ENCODE measurements around the gene POLR3E.

The POLR3E gene

GRCh38 chr16:22270525-22270924, 26.7 kb upstream of the POLR3E start:
- no peak overlapping the region for H2BK120ac ChIP-seq (ENCODE audit: low read depth, low read length)
- H2BK15ac ChIP-seq (ENCODE audit: low read length), result no peak overlapping the region
- no peaks in the 10 kb centered on the region for H3K79me1 ChIP-seq (ENCODE audit: low read depth, low read length)
- H3K27ac ChIP-seq (replicated peaks; ENCODE audit: low read length), result no peak overlapping the region
- peaks cover 0 to 2% of the 10 kb centered on the region in 2 donors for H3K9me3 ChIP-seq (replicated peaks in 1 of 2; ENCODE audit: control insufficient read depth in 2 of 2, insufficient read depth in 1 of 2, low read depth in 1 of 2, low read length in 2 of 2)
- H3K9ac ChIP-seq (ENCODE audit: low read depth, low read length, poor library complexity), result no peak overlapping the region
- no peak overlapping the region for H3K14ac ChIP-seq (ENCODE audit: low read length)
- H3K4me1 ChIP-seq (ENCODE audit: control insufficient read depth in 2 of 2, insufficient read depth in 1 of 2, low read depth in 1 of 2, low read length in 2 of 2), result no peaks in the 10 kb centered on the region
- H4K91ac ChIP-seq (ENCODE audit: low read depth, low read length, poor library complexity), result no peak overlapping the region
- no peak overlapping the region for H4K8ac ChIP-seq (ENCODE audit: low read depth, low read length)
- no peak overlapping the region for H2AK5ac ChIP-seq (ENCODE audit: low read depth, low read length)
- no peak for DNase-seq (ENCODE audit: low spot score)
- peaks cover 9 to 28% of the 10 kb centered on the region in 2 donors for H3K36me3 ChIP-seq (replicated peaks in 1 of 2; ENCODE audit: control insufficient read depth in 2 of 2, insufficient read depth in 2 of 2, low read length in 2 of 2)
- H3K27me3 ChIP-seq (ENCODE audit: control insufficient read depth in 3 of 3, insufficient read depth in 3 of 3, low read depth in 1 of 3, low read length in 3 of 3), result no peaks in the 10 kb centered on the region
- WGBS, 2 donors (ENCODE audit: extremely low coverage in 2 of 2, insufficient read length in 2 of 2, insufficient replicate concordance in 1 of 2), result no CpG with 5 or more reads among the region's 3 CpGs
- no peak overlapping the region for H2AFZ ChIP-seq (ENCODE audit: low read length)
- no peak overlapping the region for H3K4ac ChIP-seq (ENCODE audit: low read length)
- H3K4me2 ChIP-seq (ENCODE audit: insufficient read depth, low read length, poor library complexity, severe bottlenecking), result no peak overlapping the region
- no peak overlapping the region for H3K18ac ChIP-seq (ENCODE audit: low read length)
- H2BK5ac ChIP-seq (ENCODE audit: low read length), result no peak overlapping the region
- H3K4me3 ChIP-seq (ENCODE audit: low read length in 2 of 2), result no peak overlapping the region
- no peak overlapping the region for H2BK12ac ChIP-seq (ENCODE audit: low read length)
- no peak overlapping the region for H3K23ac ChIP-seq (ENCODE audit: low read depth, low read length, poor library complexity)

- Histone ChIP-seq H3K23ac (ENCODE audit: low read depth, low read length, poor library complexity) (no peak overlapping the region), H2BK120ac (ENCODE audit: low read depth, low read length) (no peak overlapping the region), H3K27me3 (ENCODE audit: control insufficient read depth in 3 of 3, insufficient read depth in 3 of 3, low read depth in 1 of 3, low read length in 3 of 3) (no peaks in the 10 kb centered on the region), H4K91ac (ENCODE audit: low read depth, low read length, poor library complexity) (no peak overlapping the region), H2AFZ (ENCODE audit: low read length) (no peak overlapping the region), H3K14ac (ENCODE audit: low read length) (no peak overlapping the region), H2BK5ac (ENCODE audit: low read length) (no peak overlapping the region), H2BK12ac (ENCODE audit: low read length) (no peak overlapping the region), H4K8ac (ENCODE audit: low read depth, low read length) (no peak overlapping the region), H3K18ac (ENCODE audit: low read length) (no peak overlapping the region), H3K4me2 (ENCODE audit: insufficient read depth, low read length, poor library complexity, severe bottlenecking) (no peak overlapping the region), H3K27ac (replicated peaks; ENCODE audit: low read length) (no peak overlapping the region), H2AK5ac (ENCODE audit: low read depth, low read length) (no peak overlapping the region), H3K4ac (ENCODE audit: low read length) (no peak overlapping the region), H2BK15ac (ENCODE audit: low read length) (no peak overlapping the region), H3K36me3 (replicated peaks in 1 of 2; ENCODE audit: control insufficient read depth in 2 of 2, insufficient read depth in 2 of 2, low read length in 2 of 2) (peaks cover 7 to 19% of the 10 kb centered on the region in 2 donors), H3K9me3 (replicated peaks in 1 of 2; ENCODE audit: control insufficient read depth in 2 of 2, insufficient read depth in 1 of 2, low read depth in 1 of 2, low read length in 2 of 2) (no peaks in the 10 kb centered on the region), H3K79me1 (ENCODE audit: low read depth, low read length) (no peaks in the 10 kb centered on the region), H3K4me3 (ENCODE audit: low read length in 2 of 2) (no peak overlapping the region), H3K4me1 (ENCODE audit: control insufficient read depth in 2 of 2, insufficient read depth in 1 of 2, low read depth in 1 of 2, low read length in 2 of 2) (no peaks in the 10 kb centered on the region), H3K9ac (ENCODE audit: low read depth, low read length, poor library complexity) (no peak overlapping the region)
- DNase-seq (ENCODE audit: low spot score), result no peak
- no CpG with 5 or more reads among the region's 8 CpGs for WGBS, 2 donors (ENCODE audit: extremely low coverage in 2 of 2, insufficient read length in 2 of 2, insufficient replicate concordance in 1 of 2)
Observed at GRCh38 chr16:22272870-22273650, 24.1 kb upstream of the POLR3E start.

GRCh38 chr16:22274916-22275315, 22.3 kb upstream of the POLR3E start:
- Histone ChIP-seq H2AFZ (ENCODE audit: low read length) (no peak overlapping the region), H4K91ac (ENCODE audit: low read depth, low read length, poor library complexity) (no peak overlapping the region), H3K79me1 (ENCODE audit: low read depth, low read length) (no peaks in the 10 kb centered on the region), H3K27me3 (ENCODE audit: control insufficient read depth in 3 of 3, insufficient read depth in 3 of 3, low read depth in 1 of 3, low read length in 3 of 3) (no peaks in the 10 kb centered on the region), H2BK120ac (ENCODE audit: low read depth, low read length) (no peak overlapping the region), H3K4ac (ENCODE audit: low read length) (no peak overlapping the region), H4K8ac (ENCODE audit: low read depth, low read length) (no peak overlapping the region), H2BK15ac (ENCODE audit: low read length) (no peak overlapping the region), H3K23ac (ENCODE audit: low read depth, low read length, poor library complexity) (no peak overlapping the region), H3K4me1 (ENCODE audit: control insufficient read depth in 2 of 2, insufficient read depth in 1 of 2, low read depth in 1 of 2, low read length in 2 of 2) (no peaks in the 10 kb centered on the region), H3K27ac (replicated peaks; ENCODE audit: low read length) (no peak overlapping the region), H2AK5ac (ENCODE audit: low read depth, low read length) (no peak overlapping the region), H3K14ac (ENCODE audit: low read length) (no peak overlapping the region), H3K18ac (ENCODE audit: low read length) (no peak overlapping the region), H3K9me3 (replicated peaks in 1 of 2; ENCODE audit: control insufficient read depth in 2 of 2, insufficient read depth in 1 of 2, low read depth in 1 of 2, low read length in 2 of 2) (no peaks in the 10 kb centered on the region), H3K4me3 (ENCODE audit: low read length in 2 of 2) (no peak overlapping the region), H3K9ac (ENCODE audit: low read depth, low read length, poor library complexity) (no peak overlapping the region), H2BK5ac (ENCODE audit: low read length) (no peak overlapping the region), H3K4me2 (ENCODE audit: insufficient read depth, low read length, poor library complexity, severe bottlenecking) (no peak overlapping the region), H2BK12ac (ENCODE audit: low read length) (no peak overlapping the region), H3K36me3 (replicated peaks in 1 of 2; ENCODE audit: control insufficient read depth in 2 of 2, insufficient read depth in 2 of 2, low read length in 2 of 2) (peaks cover 5 to 20% of the 10 kb centered on the region in 2 donors)
- DNase-seq (ENCODE audit: low spot score), result no peak
- no CpG with 5 or more reads among the region's 1 CpG for WGBS, 2 donors (ENCODE audit: extremely low coverage in 2 of 2, insufficient read length in 2 of 2, insufficient replicate concordance in 1 of 2)

GRCh38 chr16:22278441-22279230, 18.6 kb upstream of the POLR3E start:
- H2BK5ac ChIP-seq (ENCODE audit: low read length), result peak overlapping the region; percentile 75
- H3K79me1 ChIP-seq (ENCODE audit: low read depth, low read length), result no peaks in the 10 kb centered on the region
- H3K36me3 ChIP-seq (replicated peaks in 1 of 2; ENCODE audit: control insufficient read depth in 2 of 2, insufficient read depth in 2 of 2, low read length in 2 of 2), result peaks cover 7 to 32% of the 10 kb centered on the region in 2 donors
- H3K4me3 ChIP-seq (ENCODE audit: low read length in 2 of 2), result peak overlapping the region in 1 of 2 donors; percentile 37
- H2AK5ac ChIP-seq (ENCODE audit: low read depth, low read length), result peak overlapping the region; percentile 70
- no peak overlapping the region for H2AFZ ChIP-seq (ENCODE audit: low read length)
- peak overlapping the region; percentile 31 for H3K23ac ChIP-seq (ENCODE audit: low read depth, low read length, poor library complexity)
- H3K14ac ChIP-seq (ENCODE audit: low read length), result peak overlapping the region; percentile 8
- peaks cover 0 to 1% of the 10 kb centered on the region in 2 donors for H3K9me3 ChIP-seq (replicated peaks in 1 of 2; ENCODE audit: control insufficient read depth in 2 of 2, insufficient read depth in 1 of 2, low read depth in 1 of 2, low read length in 2 of 2)
- H2BK15ac ChIP-seq (ENCODE audit: low read length), result no peak overlapping the region
- no peak overlapping the region for H2BK120ac ChIP-seq (ENCODE audit: low read depth, low read length)
- H3K4me1 ChIP-seq (ENCODE audit: control insufficient read depth in 2 of 2, insufficient read depth in 1 of 2, low read depth in 1 of 2, low read length in 2 of 2), result no peaks in the 10 kb centered on the region
- no peak overlapping the region for H4K91ac ChIP-seq (ENCODE audit: low read depth, low read length, poor library complexity)
- no peak overlapping the region for H3K18ac ChIP-seq (ENCODE audit: low read length)
- H2BK12ac ChIP-seq (ENCODE audit: low read length), result no peak overlapping the region
- H3K9ac ChIP-seq (ENCODE audit: low read depth, low read length, poor library complexity), result no peak overlapping the region
- no CpG with 5 or more reads among the region's 16 CpGs for WGBS, 2 donors (ENCODE audit: extremely low coverage in 2 of 2, insufficient read length in 2 of 2, insufficient replicate concordance in 1 of 2)
- H3K4me2 ChIP-seq (ENCODE audit: insufficient read depth, low read length, poor library complexity, severe bottlenecking), result no peak overlapping the region
- DNase-seq (ENCODE audit: low spot score), result no peak
- H3K27ac ChIP-seq (replicated peaks; ENCODE audit: low read length), result no peak overlapping the region
- no peaks in the 10 kb centered on the region for H3K27me3 ChIP-seq (ENCODE audit: control insufficient read depth in 3 of 3, insufficient read depth in 3 of 3, low read depth in 1 of 3, low read length in 3 of 3)
- no peak overlapping the region for H4K8ac ChIP-seq (ENCODE audit: low read depth, low read length)
- no peak overlapping the region for H3K4ac ChIP-seq (ENCODE audit: low read length)
